ENCODE measurements around the gene CNKSR2.
"Not testable (repeated sequence)": the region's sequence is repeated elsewhere in the genome, so short reads cannot be mapped to it uniquely, and the experiment has no call there.

The CNKSR2 gene

DNA sequence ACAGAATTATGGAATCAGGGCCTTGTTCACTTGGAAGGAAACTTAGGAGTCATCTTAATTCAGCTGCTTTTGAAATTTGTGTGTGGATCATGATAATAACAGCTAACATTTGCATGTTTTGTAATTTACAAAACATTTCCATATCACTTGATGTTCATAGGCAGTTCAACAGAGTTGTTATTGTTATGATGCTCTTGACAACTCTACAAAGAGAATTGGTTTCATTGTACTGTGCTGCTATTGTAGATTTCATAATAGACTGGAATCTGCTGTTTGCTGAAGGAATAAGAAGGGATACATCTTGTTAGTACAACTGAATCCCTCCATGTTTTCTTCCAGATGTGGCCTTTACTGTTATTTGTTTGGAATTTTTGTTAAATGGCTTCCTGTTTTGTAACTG is 83.5 kb downstream of the CNKSR2 start:
- no peak for DNase-seq

DNA sequence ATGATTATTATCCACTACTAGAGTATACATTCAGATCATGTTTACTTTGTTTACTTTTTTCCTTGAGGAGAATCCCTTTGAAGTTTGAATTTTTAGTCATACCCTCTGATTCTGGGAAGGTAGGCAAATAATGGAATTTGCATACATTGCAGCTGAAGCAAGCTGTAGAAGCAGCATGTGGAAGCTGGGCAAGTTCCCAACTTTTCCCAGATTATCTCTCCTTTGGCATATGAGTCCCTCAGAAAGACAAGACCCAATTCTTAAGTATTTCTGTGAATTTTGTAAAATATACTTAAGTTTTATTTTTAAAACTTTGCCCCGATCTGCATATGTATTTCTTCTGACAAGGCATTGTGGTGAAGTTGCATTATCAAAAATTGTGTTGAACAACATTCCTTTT is 94.9 kb downstream of the CNKSR2 start:
- DNase-seq, result no peak

DNA sequence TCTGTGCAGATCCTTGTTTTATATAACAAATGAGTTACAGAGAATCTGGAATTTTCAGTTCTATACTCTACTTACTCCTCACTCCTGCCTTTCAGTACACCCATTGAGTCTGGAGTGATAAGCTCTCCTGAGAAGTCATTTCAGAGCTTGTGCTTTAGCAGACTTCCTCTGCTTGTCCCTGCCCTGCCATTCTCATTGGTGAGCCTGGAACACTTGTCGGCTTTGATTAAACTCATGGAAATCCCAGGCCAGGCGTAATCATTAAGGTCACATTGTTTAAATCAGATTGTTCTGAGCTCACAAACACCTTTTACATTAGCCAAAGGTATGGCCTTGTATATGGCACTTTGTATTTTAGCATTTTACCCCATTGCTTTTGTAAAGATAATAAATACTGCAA is 102.7 kb downstream of the CNKSR2 start:
- no peak for DNase-seq

DNA sequence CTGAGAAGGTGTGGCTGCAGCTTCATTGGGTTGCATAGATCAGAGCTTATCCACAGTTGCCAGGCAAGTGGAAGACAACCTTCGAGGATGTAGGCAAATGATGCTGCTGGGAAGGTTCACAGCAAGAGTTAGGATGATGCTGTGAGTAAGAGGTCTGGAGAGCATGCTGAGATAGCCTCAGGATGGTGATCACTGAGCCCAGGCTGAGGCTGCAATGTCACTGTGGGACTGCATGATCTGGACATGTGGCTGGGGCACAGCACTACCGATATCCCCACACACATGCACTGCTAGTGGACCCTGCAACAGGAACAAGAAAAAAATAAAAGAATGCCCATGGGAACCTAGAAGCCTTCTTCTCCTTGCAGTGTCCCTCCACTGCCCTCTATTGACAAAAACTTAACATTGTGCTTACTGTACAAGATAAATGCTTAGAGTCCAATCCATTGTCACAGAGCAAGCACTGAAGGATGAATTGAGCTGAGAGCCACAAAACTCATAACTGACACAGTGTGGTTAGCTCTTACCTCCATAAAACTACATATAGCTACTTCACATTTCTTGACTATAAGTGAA is 105.6 kb downstream of the CNKSR2 start:
- peak; percentile 57 to 61 for DNase-seq

DNA sequence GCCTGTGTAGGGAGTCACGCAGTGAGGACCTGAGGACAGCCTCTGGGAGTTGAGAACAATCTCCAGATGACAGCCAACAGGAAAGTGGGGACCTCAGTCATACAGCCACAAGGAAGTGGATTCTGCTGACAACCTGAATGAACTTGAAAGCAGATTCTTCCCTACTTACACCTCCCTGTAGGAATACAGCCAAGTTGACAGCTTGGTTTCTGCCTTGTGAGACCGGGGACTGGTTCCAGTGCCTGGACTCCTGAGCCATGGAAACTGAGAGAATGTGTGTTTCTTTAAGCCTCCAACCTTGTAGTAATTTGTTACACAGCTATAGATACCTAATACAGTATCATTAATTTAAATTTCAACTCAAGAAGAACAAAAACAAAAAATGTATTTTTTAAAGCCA is 107.5 kb downstream of the CNKSR2 start:
- DNase-seq, result no peak

DNA sequence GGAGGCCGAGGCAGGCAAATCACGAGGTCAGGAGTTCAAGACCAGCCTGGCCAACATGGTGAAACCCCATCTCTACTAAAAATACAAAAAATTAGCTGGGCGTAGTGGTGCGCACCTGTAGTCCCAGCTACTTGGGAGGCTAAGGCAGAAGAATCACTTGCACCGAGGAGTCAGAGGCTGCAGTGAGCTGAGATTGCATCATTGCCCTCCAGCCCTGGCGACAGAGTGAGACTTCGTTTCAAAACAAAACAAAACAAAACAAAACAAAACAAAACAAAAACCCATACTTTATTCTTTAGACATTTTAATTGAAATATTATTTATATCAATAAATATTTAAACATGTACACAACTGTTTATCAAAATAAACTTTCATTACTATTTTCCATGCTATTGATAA is 109.8 kb downstream of the CNKSR2 start:
- DNase-seq, result not testable (repeated sequence)

DNA sequence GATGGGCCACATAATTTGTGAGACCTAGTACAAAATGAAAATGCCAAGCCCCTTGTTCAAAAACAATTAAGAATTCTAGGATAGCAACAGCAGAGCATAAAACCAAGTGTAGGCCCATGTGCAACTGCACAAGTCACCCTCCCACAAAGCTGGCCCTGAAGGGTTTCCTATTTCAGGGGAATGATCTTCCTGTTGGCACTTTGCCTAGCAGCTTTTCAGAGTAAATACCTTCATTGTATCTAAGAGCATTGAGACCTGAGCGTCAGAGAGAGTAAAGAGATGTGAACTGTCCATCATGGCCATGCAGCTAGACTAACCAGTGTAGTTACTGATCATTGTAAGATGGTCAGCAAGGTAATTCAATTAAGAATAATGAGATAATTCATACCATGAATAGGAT is 113.6 kb downstream of the CNKSR2 start:
- DNase-seq, result peak; percentile 80 to 83

DNA sequence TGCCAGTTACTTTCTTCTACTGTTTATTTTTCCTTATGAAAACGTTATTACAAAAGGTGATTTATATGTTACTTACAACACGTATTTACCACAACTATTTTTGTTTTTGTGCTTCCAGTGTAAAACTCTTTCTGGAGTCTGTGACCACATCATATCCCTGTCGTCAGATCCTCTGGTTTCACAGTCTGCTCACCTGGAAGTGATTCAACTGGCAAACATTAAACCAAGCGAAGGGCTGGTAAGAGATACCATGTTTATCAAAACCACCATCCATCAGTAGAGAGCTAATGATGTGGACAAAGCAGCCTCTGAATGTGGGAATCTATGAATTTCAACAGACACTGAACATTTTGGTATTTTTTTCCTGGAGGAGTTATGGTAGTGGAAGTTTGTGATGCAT is 116.1 kb downstream of the CNKSR2 start:
- DNase-seq, result peak in 1 of 2 experiments; percentile 22

DNA sequence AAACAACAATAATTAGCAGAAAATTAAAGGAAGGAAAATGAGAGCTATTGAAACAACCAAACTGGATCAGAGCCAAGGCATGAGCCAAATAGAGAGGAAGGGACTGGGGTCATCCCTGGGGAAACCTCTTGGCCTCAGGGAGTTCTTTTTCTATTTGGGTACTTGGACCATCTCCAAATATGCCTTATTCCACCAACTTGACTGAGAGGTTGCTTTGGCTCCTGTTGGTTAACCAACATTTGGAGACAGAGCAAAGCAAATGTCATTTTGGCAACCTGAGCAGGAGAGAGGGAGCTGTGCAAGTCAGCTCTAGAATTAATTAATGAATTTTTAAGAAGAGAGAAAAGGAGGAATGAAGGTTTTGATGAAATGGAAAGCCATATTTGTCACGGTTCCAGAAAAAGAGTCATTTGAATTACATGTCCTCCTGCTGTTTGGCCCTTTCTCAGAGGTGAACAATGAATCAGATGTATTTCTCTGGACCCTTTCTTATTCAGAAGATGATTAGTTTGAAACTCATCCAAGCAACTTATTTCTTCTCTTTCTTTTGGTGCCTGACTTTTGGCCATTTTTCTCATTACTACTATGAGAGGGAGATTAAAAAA is 119.1 kb downstream of the CNKSR2 start:
- DNase-seq, result peak in 1 of 2 experiments; percentile 20

DNA sequence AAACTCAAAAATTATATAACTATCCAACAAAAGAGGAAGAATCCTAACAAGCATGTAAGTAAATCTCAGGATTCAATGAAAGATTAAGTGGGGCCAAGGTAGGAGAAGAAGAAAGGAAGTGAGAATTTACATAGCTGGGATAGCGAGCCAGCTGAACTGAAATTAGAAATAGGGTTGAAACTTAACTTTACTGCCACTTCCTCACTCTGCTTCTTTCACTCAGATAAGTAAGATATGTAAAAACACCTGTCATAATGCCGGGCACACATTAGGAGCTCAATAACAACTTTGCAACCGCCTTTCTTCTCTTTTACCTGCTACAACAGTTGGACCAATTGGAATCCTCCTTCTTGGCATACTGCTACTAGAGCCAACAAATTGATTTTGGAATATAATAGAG is 129.4 kb downstream of the CNKSR2 start:
- no peak for DNase-seq

DNA sequence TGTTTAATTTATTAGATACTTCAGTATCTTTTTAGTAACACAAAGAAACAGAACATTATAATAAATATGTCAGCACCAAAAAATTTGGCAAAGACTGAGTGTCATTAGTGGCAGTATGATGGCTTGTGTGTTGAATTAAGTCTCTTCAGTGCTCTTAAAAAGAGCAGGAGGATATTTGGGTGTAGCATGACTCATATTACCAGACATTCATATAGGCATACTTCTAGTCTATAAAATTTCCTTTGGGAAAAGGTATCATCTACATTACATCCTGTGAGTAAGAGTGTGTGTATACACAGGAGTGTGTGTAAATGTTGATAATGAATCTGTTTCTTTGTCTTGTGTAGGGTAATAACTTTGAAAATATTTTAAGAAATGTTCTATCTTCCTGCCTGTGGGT is 135.7 kb downstream of the CNKSR2 start:
- DNase-seq, result peak in 1 of 2 experiments; percentile 17

DNA sequence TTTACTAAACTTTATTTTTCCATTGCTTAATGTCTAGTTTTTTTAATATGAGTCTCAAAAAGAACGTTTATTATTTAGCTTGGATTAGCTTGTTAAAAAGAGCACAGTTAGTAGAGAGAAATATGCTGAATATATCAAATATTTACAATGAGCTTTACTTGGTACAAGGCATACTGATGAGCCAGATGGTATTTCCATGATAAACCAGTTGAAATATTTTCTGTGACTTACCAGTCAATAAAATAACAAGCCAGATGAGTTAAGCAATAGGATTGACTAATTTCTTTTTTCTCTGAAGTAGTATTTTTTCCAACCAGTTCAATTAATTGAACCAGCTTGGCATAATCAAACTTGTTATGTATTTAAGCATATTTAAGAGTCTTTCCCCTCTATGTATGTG is 149.8 kb downstream of the CNKSR2 start:
- DNase-seq, result no peak

DNA sequence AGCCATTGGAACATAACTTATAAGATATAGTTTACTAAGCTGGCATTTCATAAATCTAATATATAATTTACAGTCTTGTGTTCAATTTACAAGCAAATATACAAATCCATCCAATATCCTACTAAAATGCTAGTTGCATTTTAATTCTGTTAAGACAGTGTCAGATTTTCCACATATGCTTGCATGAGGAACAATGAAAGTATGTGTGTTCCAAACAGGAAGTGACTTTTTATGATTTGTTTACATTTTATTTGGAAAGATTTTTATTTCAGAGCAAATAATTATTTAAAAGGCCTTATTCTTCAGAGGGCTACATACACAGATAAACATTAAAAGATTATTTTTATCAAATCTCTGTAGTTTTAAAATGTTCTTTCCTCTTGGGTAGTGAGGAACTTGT is 153.9 kb downstream of the CNKSR2 start:
- no peak for DNase-seq

DNA sequence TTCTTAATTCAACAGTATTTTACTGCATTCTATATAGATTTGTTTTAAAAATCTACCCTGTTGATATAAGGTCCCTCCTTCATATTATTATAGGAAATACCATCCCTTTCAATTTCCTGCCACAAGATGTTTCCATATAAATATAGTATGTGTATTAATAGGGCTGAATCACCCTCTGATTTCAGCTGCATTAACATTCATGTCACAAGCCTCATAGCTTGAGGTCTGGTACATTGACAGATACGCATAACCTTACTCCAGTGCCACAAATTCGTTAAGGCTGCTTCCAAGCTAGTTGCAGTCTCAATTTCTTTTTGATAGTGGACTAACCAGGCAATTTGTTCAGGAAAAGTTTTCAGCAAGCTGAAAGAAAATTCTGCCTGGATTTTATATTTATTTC is 155.6 kb downstream of the CNKSR2 start:
- no peak for DNase-seq

DNA sequence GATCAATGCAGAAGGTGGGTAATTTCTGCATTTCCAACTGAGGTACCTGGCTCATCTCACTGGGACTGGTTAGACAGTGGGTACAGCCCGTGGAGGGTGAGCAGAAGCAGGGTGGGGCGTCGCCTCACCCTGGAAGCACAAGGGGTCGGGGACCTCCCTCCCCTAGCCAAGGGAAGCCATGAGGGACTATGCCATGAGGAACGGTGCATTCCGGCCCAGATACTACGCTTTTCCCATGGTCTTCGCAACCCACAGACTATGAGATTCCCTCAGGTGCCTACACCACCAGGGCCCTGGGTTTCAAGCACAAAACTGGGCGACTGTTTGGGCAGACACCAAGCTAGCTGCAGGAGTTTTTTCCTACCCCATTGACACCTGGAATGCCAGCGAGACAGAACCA is 170.4 kb downstream of the CNKSR2 start:
- not testable (repeated sequence) for DNase-seq

DNA sequence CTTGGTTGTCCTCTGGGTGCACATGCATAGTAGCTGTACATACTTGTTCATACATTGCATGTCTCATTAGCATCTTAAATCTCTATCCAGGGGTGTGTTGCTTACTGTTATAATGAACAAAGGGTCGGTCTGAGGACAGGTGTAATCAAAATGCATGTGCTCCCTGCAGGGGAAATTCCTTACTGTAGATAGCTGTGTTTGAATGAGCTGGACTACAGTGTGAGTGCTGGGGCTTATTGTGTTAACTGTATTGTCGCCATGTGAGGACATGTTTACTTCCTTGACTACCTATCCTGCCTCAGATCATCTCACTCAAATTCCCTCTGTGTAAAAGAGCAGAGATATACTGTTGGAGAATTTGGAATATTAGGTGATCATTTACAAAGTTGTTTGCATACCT is 185.2 kb downstream of the CNKSR2 start:
- peak; percentile 28 to 61 for DNase-seq

DNA sequence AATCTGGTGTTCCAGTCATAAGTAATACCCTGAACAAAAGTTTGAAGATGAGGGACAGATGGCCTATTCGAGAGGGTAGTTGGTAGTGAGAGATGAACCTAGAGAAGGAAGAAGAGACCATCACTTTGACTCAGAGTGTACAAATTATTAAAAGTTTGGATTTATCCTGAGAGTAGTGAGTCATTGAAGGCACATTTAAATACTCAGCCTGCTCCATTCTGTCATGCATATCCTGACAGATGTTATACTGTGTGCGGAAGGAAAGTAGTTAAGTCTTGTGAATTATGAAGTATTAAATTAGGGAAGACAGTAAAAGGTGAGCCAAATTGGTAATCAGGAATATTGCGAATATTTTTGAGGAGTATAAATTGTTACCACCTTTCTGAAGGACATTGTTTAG is 190.8 kb downstream of the CNKSR2 start:
- no peak for DNase-seq

DNA sequence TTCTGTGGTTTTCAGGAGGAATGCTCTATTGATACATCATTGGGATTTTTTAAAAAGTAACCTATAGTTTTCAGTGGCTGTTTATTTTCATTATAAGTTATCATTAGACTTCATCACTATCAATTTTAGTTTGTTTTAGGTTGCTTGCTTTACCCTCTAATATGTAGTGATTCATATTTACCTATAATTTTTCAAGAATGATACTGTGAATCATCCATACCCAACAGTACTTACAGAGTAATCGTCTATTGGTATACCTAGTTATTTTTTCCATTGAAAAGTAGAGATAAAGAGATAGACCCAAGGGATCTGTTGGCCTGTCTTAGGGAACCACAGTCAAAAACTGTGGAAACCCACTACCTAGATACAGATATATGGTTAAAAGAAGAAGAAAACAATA is 200.6 kb downstream of the CNKSR2 start:
- no peak for DNase-seq

DNA sequence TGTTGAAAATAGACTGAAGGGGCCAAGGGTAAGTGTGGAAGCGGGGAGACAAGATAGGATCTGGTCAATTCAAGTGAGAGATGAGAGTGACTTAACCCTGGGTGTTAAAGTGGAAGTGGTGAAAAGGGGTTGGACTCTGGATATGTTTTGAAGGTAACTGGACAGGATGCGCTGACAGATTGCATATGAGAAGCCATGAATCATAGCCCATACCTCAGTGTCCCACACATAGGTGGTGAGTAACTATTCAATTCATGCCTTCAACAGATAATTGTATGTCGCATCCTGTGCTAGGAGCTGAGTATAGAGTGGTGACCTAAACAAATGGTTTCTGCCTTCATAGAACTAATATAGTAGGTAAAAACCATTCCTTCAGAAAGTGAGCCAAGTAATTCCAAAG is 207.3 kb downstream of the CNKSR2 start:
- DNase-seq, result no peak

DNA sequence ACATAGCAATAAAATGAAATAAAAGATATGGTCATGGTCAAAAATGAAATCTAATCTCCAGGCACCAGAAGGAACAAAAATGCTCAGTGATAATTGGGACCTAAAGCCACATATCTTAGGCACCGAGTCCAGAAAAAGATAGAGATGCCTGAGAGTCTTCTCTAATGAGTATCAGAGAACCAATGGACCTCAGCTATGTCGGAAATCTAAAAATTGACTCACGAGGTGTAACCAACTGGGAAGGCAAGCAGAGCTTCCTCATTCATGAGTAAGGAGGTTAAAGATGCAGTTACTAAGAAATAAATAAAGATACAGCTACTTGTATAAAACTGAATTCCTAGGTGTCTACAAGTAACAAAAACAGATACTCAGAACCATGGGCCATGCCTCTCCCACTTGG is 211.8 kb downstream of the CNKSR2 start:
- no peak for DNase-seq

DNA sequence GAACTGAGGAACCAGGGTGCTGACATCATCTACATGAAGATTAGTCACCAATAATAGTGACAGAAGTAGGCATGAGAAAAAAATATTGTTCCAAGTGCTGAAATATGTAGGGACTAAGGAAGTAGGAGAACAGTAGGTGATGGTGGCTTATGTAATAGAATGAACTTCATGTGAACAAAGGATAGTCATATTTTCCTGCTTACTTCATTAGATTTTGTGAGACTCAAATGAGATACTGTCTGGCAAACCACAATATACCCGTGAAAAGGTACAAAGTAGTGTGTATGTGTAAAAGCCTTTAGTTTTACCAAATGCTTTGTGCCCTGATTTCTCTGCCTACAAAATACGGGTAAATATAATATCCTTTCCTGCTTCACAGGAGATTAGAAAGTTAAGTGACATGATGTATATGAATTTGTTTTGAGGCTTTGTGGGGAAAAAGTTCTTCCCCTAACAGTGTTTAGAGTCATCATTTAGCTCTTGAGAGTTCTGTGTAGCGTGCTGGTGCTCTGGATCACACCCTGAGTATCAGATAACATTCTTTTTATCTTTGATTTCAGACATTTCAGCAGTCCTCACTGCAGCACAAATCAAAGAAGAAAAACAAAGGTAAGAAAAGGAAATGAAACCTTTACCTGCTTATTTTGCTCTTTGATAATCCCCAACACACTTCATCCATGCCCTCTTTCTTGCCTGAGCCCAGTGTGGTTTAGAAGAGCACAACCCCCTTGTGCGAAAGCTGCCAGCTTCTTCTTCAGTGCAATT is 216.0 kb downstream of the CNKSR2 start:
- no peak for DNase-seq

DNA sequence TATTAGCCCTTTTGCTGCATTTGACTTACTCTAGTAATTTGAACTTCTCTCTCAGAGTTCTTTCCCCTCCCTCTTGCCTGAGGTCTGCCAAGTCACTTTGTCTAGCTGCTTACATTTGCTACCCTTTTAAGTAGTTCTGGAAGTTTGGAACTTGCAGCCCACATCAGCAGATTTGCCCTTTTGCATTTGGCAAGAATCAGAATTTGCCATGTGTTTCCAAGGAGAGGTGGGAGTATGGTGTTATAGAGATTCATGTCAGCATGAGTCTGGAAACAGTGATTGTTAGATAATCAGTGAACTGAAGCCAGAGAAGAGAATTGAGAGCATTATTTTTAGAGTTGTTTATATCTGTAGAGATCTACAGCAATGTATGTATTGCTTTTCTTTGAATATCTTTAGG is 231.8 kb downstream of the CNKSR2 start:
- DNase-seq, result no peak

DNA sequence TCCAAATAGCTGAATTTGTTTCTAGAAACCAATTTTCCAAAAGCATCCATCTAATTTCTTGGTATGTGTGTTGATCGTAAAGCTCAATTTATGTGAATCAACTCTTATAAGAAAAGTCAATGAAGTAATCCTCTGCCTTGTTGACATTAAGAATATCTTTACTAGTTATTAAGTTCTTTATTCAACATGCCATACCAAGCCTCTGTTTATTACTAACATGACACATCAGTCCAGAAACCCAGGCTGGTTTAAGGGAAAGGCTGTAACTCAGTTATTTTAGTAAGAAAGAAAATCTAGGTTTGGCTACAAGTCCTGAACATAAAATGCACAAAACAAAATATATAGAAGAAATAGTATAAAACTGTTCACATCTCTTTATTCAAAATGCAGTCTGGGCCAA is 235.9 kb downstream of the CNKSR2 start:
- no peak for DNase-seq

DNA sequence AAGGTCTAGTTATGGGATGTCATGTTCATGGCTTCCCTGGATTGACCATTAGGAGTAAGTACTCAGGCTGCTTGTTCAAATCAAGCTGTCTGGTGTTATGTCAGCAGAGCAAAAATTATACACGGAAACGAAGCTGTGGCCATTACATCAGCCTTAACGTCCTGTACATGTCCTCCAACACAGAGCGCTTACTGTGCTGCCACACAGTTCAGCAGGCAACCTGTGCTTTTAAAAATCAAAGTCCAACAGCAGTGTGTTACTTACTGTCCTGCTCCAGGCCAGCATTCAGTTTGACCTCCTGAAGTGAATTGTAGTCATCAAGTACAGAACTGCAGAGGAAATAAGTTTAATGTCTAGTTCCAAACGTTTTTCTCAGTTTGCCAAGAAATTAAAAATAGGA is 237.9 kb downstream of the CNKSR2 start:
- no peak for DNase-seq

DNA sequence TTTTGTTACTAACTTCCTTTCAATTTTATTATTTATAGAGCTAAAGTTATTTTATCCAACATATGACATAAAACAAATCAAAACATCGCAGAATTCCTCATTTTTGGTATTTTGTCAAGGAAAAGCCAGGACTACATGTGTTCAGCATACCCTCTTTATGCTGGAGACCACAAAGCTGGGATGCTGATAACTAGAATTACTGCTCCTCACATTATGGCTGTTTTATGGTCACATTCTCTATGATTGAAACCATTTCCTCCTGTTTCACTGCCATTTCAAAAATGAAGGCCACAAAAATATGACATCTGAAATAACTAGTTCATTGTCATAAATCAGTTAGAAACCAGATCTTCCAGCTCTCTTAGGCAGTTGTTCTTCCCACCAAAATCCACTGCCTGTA is 242.2 kb downstream of the CNKSR2 start:
- no peak for DNase-seq
